Measurements from ENCODE around the gene MRPS25.

The MRPS25 gene

GRCh38 chr3:15055019-15055557 is 10.0 kb downstream of the MRPS25 start:
- TF ChIP-seq CTCF (IDR thresholded peaks at IDR 0.05; ENCODE audit: low read depth, low read length, missing control alignments), result no peak
- no peak overlapping the region for H3K4me3 ChIP-seq (ENCODE audit: low read depth, low read length)
- peak; percentile 47 for DNase-seq (ENCODE audit: low read depth)

- TF ChIP-seq CTCF (IDR thresholded peaks at IDR 0.05; ENCODE audit: low read depth, low read length, missing control alignments), result no peak
- H3K4me3 ChIP-seq (ENCODE audit: low read depth, low read length), result no peak overlapping the region
- DNase-seq (ENCODE audit: low read depth), result no peak
These were observed 11.6 kb downstream of the MRPS25 start for GRCh38 chr3:15053541-15053940.

- no peak for TF ChIP-seq CTCF (IDR thresholded peaks at IDR 0.05; ENCODE audit: low read depth, low read length, missing control alignments)
- no peak for DNase-seq (ENCODE audit: low read depth)
- no peak overlapping the region for H3K4me3 ChIP-seq (ENCODE audit: low read depth, low read length)
These were observed 12.5 kb downstream of the MRPS25 start for GRCh38 chr3:15052335-15053242.

- DNase-seq (ENCODE audit: low read depth), result peak; percentile 30
- no peak overlapping the region for H3K4me3 ChIP-seq (ENCODE audit: low read depth, low read length)
- peak; percentile 93 for TF ChIP-seq CTCF (IDR thresholded peaks at IDR 0.05; ENCODE audit: low read depth, low read length, missing control alignments)
These were observed 13.6 kb downstream of the MRPS25 start for GRCh38 chr3:15051531-15051930.

GRCh38 chr3:15050405-15051092 is 14.6 kb downstream of the MRPS25 start:
- H3K4me3 ChIP-seq (ENCODE audit: low read depth, low read length), result no peak overlapping the region
- TF ChIP-seq CTCF (IDR thresholded peaks at IDR 0.05; ENCODE audit: low read depth, low read length, missing control alignments), result no peak
- DNase-seq (ENCODE audit: low read depth), result peak; percentile 85

- DNase-seq (ENCODE audit: low read depth), result no peak
- no peak for TF ChIP-seq CTCF (IDR thresholded peaks at IDR 0.05; ENCODE audit: low read depth, low read length, missing control alignments)
- H3K4me3 ChIP-seq (ENCODE audit: low read depth, low read length), result no peak overlapping the region
These were observed 15.5 kb downstream of the MRPS25 start for GRCh38 chr3:15049584-15049983.
